LHCN-M2 (cell line): ENCODE results near the gene ETS1. TPM values are rescaled to one million over a fixed set of nuclear protein-coding genes. Genes with fewer than 3 reads are reported as not detected.

Experiments
- DNase-seq: peaks from one replicate; pipeline ENCODE4 v3.0.0-alpha.2; 2012; ENCODE audit warnings: low read depth
- total RNA-seq: library from RNA; depleted of rRNA; stranded (reverse); fragments of >200 nt; gene quantifications from 2 replicates; pipeline ENCODE4 v1.2.3, GENCODE V29; 2014

ETS1 gene
- total RNA-seq, 1 experiment from 2014 or later: 38.2 TPM

DNA sequence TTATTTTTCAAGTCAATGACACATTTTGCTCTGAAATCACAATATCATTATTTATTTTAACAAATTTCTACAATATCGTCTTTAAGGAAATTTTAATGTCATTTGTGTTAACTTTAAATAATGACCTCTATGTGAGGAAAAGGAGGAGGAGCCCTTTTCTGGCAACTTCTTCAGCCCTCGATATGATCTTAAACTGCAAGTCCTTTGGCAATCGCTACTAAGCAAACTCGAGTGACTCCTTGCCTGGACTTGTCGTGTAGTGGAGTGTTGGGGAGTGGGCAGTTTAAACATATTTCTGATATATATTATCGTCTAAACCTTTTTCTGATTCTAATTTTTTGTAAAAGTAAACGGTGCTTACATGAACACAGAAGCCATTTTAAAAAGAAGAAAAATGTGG, 16.7 kb downstream of the ETS1 start:
- DNase-seq: no peak

DNA sequence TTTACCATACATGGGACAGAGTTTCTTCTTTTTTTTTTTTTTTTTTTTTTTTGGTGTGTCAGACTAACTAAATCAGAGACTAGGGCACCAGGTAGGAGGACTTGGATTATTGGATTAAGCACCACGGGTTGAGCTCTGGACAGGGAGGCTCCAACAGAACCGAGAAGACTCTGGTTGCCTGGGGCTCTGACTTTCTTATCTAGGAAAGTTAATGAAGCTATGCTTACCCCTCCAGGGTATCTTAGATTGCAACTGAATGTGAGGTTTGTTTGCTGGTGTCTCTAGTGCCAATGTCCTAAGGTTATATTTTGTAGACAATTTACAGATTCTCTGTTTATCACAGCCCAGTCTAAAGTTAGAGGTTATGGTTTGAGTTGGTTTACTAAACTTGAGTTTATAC, 18.1 kb downstream of the ETS1 start:
- DNase-seq: no peak

DNA sequence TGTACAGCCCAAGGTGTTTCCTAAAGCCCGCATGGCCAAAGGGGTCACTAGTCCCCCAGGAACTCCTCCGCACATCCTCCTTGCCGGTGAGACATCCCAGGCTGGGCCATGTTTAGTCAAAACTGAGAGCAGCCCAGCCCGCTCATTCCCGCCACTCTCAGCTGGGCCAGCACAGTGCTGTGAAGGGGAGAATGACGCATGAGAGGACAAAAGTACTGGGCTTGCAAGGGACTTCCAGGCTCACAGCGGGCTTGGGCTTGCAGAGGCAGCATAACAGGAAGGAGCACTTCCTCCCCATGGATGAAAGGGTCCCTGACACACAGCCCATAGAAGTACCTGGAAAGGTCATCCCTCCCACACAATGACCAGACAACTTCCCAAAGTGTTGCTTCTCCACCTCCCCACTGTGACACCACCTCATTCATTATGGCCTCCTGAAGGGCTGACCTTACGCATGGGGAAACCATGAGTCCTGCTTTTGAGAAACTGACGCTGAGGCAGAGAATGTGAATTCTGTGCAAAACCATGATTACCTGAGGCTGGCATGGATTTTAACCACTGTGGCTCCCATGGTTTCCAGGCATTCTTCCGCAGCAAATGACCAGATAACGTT, 19.1 kb downstream of the ETS1 start:
- no peak for DNase-seq

DNA sequence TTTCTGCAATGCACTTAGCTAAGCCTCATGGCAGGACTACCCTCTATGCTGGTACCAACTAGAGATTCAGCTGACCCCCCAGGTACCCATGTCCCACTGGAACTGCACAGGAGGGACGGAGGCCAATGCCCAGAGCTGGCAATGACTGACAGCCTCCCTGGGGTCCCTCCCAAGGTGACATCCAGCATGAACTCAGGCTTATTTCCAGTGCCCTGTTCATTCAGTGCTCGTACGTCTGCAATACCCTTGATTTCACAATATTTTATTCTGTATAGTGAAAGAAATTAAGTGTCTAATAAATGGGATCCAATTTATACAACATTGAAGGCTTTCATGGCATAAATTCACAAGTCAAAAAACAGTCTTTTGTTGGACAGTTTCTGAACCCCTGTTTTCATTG, 20.2 kb downstream of the ETS1 start:
- DNase-seq: no peak

DNA sequence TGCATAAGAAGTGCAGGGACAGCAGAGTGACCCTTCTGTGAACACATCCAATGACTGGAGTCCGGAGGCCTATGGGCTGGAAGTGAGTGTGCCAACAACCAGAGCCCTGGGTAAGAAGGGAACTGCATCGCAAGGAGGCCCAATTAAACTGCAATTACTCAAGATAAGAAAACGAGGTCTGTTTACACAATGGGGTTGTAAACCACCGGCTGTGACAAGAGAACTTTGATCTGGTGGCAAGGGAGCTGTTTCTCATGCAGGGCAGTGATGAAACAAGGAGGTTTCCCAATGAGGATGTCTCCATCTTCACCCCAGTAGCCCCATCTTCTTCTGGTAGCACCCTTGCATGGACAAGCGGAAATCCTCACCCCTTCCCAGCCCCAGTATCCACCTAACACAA, 21.5 kb downstream of the ETS1 start:
- no peak for DNase-seq

DNA sequence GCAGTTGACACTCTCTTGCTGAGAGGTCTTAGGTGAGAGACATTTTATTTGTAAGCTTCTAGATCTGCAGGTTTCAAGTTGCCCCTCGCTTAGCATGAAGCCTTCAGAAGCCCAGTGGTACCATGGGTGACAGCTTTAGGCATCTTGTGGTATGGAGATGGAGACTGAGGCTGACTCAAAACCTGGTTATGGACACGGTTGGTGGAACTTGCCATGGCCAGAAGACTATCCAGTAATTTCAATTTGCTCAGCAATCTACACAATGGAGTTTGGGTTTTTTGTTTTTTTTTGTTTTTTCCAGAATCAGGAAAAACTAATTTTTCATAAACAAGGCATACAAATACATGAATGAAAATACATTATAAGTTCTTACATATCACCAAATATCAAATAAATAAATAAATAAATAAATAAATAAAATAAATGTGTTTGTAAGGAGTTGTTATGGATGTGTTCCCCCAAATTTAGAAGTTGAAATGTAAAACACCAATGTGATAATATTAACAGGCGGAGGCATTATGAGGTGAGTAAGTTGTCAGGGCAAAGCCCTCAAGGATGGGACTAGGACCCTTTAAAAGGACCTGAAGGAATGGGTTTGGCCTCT, 22.6 kb downstream of the ETS1 start:
- no peak for DNase-seq

DNA sequence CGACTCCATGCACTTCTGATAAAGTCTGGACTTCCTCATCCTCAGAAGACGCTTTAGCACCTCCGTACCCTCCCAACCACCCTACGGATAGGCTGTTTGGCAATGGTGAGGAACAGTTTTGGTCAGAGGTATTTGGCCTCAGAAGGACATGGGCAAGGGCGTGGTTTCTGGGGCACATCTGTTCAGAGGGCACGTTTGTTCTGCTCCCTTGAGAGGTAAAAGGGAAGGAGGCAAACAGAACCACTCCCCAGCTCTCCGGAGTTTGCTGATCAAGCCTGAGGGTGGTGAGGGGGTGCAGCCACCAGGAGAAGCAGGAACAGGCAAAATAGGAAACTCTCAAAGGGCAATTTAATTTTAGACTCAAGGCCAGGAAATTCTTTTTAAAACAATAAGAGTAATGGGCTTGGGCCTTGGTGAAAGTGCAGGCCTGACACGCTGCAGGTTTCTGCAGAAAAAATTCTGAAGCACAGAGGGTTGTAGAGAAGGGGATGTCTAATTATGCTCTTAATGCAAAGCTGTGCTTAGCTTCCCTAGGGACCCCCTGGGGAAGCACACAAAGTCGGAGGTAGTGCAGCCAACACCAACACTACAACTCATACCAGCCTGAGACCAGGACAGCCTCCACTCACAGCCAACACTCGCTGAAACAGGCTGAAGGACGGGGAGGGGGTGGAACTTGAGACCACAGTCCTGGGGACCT, 23.3 kb downstream of the ETS1 start:
- no peak for DNase-seq

DNA sequence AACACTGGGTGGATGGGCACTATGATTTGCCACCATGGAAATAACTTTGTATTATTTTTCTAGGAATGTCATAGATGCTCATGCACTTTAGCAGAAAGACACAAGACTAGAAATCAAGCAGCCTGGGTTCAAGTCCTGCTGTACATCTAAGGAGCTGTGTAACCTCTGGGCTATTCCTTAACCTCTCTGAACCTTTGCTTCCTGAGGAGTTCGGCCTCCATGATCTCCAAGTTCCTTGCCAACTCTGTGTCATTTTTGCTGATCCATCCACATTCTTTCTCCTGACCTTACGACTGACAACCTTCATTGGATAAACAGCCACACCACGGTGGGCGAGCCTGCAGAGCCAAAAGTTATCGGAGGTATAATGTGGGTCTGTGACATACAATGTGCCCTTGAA, 24.1 kb downstream of the ETS1 start:
- DNase-seq: no peak

DNA sequence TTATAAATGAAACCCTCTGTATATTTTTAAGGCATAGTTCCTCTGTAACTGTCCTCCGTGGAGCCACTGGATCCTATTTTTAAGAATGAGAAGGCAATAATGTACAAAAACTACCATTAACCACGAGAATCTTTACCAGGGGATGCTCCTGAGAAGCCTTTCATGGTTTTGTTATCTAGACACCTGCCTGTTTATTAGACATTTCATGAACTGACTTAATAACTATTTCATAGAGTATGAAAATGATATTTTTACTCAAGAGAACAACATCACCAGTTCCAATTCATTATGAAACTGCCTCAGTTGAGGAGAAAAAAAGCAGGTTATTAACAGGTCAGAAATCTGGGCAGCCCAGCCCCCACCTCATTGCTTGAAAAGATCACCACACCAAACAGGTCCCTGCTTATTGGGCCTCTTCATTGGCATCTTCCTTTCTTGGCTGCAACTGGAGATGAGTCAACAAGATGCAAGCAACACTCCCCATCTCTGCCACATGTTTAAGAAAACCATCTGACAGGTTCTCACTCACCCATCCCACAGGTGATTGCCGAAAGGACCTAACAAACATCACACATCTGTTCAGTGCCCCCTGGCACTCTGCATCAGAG, 27.8 kb downstream of the ETS1 start:
- DNase-seq: no peak

DNA sequence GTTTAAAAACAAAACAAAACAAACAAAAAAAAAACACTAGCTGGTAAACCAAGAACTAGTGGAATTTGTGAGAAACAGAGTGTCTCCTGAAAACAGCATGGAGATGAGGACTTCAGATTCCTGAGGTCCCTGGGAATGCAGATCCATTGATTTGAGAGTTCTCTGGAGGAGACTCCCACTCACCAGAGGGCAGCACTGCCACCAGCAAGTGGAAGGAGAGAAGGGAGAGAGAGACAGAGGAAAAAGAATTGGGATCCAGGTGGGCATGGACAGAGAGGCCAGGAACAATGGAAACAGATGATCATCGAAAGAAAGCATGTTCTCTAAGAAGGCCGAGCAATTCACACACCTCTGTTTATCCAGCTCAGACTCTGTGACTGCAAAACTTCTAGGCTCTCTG, 31.8 kb downstream of the ETS1 start:
- no peak for DNase-seq

DNA sequence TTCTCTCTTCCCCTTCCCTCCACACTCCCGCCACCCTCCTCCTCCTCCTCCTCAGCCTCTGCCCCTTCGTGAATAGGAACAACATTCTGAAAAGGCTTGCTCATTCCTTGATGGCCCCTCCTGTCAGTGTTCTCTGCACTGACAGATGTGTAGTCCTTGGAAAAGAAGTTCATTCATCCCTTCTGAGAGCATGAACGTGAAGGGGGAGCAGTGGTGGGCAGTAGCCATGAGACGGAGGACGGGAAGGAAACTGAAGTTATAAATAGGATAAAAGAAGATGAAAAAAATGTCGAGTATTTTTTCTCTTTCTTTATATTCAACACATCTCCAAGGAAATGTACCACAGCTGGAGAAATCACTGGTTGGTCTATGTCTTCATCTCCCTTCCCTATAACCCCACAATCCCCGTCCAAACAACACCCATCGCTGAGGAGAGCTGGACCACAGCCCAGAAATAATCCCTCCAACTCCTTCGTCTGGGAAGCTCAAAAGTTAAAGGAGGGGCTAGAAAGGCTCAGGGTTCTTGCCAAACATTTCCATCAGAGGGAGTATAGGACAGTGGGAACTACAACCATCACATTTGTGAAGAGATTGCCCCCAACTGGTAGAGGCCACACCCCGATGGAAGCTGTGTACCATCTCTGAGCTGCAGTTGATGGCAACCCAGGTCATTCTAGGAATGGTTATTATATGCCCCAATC, 33.5 kb downstream of the ETS1 start:
- peak; percentile 63 for DNase-seq

DNA sequence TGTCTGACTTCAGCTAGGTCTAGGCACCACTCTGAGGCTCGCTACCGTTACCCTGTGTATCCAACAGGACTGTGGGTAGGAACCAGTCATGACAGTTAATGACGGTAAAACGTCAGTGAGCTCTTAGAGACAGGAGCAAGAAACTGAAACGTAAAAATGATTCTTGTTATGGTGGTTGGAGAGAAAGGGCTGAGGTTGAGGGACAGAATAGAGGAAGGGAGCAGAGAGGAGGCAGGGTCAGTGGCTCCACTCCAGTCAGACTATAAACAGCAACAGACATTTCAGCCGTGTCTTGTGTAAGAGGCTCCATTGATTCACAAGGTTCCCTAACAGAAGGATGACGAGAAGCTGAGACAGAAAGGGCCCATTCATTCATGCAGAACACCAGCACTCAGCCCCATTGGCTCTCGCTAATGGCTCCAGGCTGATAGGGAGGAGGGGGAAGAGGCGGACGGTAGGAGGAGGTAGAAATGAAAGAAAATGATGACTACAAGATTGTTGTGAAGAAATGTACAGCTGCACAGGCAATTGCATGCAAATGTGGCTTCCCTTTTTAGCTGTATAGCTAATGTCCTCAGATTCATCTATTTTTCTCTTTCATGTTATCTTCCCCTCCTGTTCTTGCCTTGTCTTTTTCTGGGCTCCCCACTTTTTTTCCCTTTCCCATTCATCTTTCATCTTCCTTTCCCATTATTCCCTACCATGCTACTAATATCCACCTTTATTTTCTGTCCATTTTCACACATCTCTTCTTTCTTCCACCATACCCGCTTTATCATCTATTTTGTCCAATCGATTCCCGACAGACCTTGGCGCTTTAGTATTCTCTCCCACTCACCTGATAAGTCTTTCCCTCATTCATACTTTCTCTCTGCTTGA, 34.3 kb downstream of the ETS1 start:
- no peak for DNase-seq

DNA sequence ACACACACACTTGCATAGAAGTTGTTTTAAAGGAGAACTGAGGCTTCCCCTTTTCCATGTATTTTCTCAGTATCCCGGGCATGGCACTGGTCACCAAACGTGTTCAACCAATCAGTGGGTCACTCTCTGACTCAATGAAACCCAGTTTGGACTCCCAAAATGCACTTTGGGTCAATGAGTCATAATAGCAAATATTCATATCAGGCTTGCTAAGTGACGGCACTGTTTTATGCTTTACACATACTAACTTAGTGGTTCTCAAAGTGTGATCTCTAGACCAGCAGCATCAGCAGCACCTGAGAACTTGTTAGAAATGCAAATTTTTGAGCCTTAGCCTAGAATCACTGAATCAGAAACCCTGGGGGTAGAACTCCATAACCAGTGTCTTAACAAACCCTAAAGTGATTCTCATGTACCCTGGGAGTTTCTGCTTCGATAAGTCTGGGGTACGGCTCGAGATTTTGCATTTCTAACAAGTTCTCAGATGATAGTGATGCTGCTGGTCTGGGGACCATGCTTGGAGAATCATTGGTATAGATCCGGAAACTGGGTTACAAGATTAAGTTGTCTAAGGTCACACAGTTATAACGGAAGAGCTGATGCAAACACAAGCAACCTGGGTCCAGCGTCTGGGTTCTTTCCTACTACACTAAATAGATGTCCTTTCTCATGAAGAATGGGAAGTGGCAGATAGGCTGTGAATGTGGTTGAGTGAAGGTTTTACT, 35.6 kb downstream of the ETS1 start:
- no peak for DNase-seq

DNA sequence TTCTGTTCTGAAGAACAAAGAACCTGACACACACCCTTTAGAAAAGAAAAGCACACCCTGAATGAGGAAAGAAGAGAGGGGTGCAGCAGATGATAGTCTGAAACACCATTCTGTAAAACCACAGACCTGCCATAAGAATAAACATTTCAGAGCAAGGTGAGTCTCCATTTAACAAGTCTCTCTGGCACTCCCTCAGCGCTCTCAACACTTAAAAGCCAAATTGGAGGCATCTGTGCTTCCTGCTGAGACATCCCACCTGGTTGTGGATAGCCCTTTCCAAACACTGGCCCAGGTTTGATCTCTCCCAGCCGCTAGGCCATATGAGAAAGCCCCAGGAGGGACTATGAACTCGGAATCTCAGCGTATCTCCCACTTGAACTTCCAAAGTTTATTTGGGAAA, 36.3 kb downstream of the ETS1 start:
- no peak for DNase-seq

DNA sequence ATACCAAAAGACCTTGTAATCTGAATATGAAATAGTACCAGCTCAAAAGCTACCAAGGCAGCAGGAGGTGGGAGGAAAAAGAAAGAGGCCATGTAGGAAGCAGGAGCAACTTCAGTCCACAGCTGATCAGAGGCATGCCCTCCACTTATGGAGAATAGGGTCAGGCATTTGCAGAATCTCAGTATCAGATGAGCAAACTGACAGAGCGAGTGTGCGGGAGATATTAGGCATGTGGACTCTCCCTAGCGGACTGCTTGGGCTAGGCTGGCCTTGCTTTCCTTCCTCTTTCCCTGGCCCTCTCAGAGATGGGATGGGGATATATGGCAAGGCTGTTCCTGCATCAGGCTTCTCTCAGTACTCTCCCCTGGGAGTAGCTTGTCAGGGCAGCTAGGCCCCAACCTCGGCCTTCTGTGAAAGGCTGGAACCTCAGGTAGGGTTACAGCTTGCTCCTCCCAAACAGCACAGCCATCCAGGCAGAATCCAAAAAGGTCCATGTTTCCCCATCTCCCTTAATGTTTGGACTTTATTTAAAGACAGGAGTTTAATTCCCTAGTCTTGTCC, 37.0 kb downstream of the ETS1 start:
- DNase-seq: no peak

DNA sequence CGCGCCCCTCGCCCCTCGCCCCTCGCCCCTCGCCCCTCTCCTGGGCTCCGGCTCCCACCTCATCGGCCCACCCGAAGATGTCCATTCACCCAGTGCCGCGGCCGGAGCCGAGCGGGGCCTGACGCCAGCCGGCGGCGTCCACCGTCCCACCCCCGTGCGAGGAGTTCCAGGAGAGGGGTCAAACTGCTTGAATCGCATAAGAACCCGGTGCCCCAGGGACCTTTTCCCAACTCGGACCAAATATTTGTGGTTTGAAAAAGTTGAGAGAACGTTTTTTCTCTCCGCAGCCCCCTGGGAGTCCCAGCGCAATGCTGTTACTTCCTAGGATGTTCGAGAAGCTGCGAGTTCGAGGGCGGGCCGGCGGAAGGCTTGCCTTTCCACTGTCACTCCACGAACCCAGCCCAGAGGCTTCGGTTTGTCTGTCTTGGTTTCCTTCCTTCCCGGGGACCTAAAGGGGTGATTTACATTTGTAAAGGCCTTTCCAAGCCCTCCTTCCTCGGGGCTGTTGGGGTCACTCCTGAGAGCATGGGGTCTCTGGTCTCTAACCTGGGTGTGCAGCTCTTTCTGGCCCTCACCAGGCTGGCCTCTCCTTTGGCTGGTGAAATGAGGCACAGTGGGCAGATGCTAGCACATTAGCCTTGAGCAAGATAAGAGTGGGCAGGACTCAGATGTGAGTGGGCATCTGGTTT, 38.0 kb downstream of the ETS1 start:
- no peak for DNase-seq

DNA sequence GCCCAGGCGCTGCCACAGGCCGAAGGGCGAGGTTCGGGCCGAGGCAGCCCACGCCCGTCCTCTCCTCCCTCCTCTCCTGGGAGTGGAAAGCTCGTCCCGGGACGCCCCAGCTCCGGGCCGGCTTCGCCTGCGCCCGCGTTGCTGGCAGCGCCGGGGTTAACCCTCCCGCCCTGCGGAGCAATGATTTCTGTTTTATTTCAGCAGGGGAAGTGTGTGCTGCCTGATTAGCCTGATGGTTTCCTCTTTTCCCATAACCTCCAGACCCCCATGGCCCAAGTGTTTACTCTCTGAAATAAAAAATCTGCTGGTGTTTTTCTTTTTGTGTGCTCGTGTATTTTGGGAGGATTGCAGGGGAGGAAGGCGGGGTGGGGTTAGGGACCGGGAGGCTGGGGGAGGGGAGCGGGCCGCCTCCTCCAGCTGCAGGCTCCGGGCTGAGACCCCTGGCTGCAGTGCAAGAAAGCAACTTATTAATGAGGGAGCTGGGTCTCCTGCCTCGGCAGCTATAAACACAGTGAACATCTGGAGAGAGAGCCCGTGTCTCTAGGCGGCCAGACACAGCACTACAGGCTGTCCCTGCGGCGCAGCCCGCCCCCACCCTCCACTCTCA, 38.6 kb downstream of the ETS1 start:
- no peak for DNase-seq

DNA sequence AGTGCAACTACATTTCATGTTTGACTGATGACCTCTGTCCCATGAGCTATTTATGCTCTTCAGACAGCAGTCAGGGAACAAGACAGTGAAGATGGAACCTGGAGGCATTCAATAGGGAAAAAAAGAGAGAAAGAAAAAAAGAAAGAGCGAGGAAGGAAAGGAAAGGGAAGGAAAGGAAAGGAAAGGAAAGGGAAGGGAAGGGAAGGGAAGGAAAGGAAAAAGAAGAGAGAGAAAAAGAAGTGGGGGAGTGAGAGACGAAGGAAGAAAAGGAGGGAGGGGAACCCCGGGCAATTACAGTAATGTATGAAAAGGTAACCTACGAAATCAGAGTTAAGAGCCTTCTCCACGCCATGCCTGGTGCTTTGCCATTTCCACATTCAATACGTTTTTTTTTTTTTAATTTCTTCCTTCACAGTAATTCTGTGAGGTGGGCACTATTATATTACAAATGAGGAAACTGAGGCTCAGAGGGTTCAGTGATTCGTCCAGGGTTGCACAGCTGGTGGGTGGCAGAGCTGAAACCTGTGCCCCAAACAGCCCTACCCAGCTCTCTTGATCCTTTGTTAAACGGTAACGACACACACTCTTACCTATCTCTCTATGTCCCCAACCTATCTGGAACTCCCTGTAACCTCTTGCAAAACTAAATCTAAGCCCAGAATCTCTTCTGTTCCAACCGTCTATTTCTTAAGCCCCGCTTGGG, 39.3 kb downstream of the ETS1 start:
- no peak for DNase-seq

DNA sequence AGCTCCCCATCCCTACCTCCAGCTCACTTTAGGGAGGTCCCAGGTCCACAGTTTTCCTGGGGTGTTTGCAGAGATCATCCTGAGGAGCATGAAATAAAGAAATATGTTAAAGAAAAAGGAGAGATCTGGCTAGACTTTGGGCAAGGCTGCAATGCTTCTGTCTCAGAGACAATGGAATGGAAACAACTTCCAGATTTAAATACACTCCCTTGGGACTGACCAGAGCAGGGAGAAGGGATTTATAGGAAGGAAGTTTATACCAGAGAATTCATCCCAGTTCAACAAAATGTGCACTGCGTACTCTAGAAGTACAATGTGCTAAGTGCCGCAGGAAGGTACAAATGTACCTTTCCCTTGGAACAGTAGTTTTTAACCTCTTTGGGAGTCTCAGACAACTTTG, 40.4 kb downstream of the ETS1 start:
- DNase-seq: no peak
